ENCODE data around the gene INHBB. TPM values are rescaled to one million over a fixed set of nuclear protein-coding genes. Genes with fewer than 3 reads are reported as not detected.

Gene INHBB
- polyA plus RNA-seq, 1 donor from 2014 or later = not detected

- H3K4me3 ChIP-seq (ENCODE audit: low read length) = no peak overlapping the region
- no peak overlapping the region for H3K9ac ChIP-seq (ENCODE audit: low read length)
- no peaks in the 10 kb centered on the region for H3K9me3 ChIP-seq (ENCODE audit: low read length)
- no peaks in the 10 kb centered on the region for H3K36me3 ChIP-seq (ENCODE audit: insufficient read depth, low read length)
- TF ChIP-seq REST (IDR thresholded peaks at IDR 0.05; ENCODE audit: borderline replicate concordance) (no peak), EZH2 (IDR thresholded peaks at IDR 0.05; ENCODE audit: borderline replicate concordance, insufficient read depth, low read length, poor library complexity, severe bottlenecking) (no peak), TAF1 (IDR thresholded peaks at IDR 0.05; ENCODE audit: low read depth) (no peak), POLR2AphosphoS5 (IDR thresholded peaks at IDR 0.05) (no peak), SMC3 (conservative IDR thresholded peaks at IDR 0.05; ENCODE audit: poor library complexity) (no peak), MXI1 (conservative IDR thresholded peaks at IDR 0.05; ENCODE audit: poor library complexity, severe bottlenecking) (no peak), RAD21 (conservative IDR thresholded peaks at IDR 0.05) (no peak), EP300 (conservative IDR thresholded peaks at IDR 0.05; ENCODE audit: poor library complexity, severe bottlenecking) (no peak)
- TF ChIP-seq, protein P1, sequence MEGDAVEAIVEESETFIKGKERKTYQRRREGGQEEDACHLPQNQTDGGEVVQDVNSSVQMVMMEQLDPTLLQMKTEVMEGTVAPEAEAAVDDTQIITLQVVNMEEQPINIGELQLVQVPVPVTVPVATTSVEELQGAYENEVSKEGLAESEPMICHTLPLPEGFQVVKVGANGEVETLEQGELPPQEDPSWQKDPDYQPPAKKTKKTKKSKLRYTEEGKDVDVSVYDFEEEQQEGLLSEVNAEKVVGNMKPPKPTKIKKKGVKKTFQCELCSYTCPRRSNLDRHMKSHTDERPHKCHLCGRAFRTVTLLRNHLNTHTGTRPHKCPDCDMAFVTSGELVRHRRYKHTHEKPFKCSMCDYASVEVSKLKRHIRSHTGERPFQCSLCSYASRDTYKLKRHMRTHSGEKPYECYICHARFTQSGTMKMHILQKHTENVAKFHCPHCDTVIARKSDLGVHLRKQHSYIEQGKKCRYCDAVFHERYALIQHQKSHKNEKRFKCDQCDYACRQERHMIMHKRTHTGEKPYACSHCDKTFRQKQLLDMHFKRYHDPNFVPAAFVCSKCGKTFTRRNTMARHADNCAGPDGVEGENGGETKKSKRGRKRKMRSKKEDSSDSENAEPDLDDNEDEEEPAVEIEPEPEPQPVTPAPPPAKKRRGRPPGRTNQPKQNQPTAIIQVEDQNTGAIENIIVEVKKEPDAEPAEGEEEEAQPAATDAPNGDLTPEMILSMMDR (IDR thresholded peaks at IDR 0.05; ENCODE audit: poor library complexity, severe bottlenecking) = no peak
- no peak overlapping the region for H3K27ac ChIP-seq (ENCODE audit: low read length)
- H3K27me3 ChIP-seq (ENCODE audit: insufficient read depth, low read depth, low read length) = no peaks in the 10 kb centered on the region
- H4K20me1 ChIP-seq (ENCODE audit: insufficient read depth) = no peaks in the 10 kb centered on the region
- no peak overlapping the region for H3K4me2 ChIP-seq (ENCODE audit: low read length)
- no peaks in the 10 kb centered on the region for H3K79me2 ChIP-seq (replicated peaks; ENCODE audit: insufficient read depth, low read length)
- H2AFZ ChIP-seq (ENCODE audit: low read depth, low read length) = no peak overlapping the region
- no peaks in the 10 kb centered on the region for H3K9me2 ChIP-seq (ENCODE audit: insufficient read depth, low read length)
- no peaks in the 10 kb centered on the region for H3F3A ChIP-seq (ENCODE audit: insufficient read depth, low read length, poor library complexity, severe bottlenecking)
Measured at GRCh38 chr2:120396013-120396860, 50.3 kb downstream of the INHBB start.

GRCh38 chr2:120396861-120397811, 51.2 kb downstream of the INHBB start:
- H3F3A ChIP-seq (ENCODE audit: insufficient read depth, low read length, poor library complexity, severe bottlenecking) = no peaks in the 10 kb centered on the region
- no peak overlapping the region for H3K27ac ChIP-seq (ENCODE audit: low read length)
- no peaks in the 10 kb centered on the region for H3K36me3 ChIP-seq (ENCODE audit: insufficient read depth, low read length)
- H3K4me2 ChIP-seq (ENCODE audit: low read length) = no peak overlapping the region
- no peak overlapping the region for H3K9ac ChIP-seq (ENCODE audit: low read length)
- no peaks in the 10 kb centered on the region for H4K20me1 ChIP-seq (ENCODE audit: insufficient read depth)
- H3K4me3 ChIP-seq (ENCODE audit: low read length) = no peak overlapping the region
- no peak for TF ChIP-seq SMC3 (conservative IDR thresholded peaks at IDR 0.05; ENCODE audit: poor library complexity)
- TF ChIP-seq POLR2AphosphoS5 (IDR thresholded peaks at IDR 0.05) = no peak
- TF ChIP-seq TAF1 (IDR thresholded peaks at IDR 0.05; ENCODE audit: low read depth) = no peak
- H3K9me3 ChIP-seq (ENCODE audit: low read length) = no peaks in the 10 kb centered on the region
- H3K79me2 ChIP-seq (replicated peaks; ENCODE audit: insufficient read depth, low read length) = no peaks in the 10 kb centered on the region
- no peaks in the 10 kb centered on the region for H3K9me2 ChIP-seq (ENCODE audit: insufficient read depth, low read length)
- no peaks in the 10 kb centered on the region for H3K27me3 ChIP-seq (ENCODE audit: insufficient read depth, low read depth, low read length)
- no peak overlapping the region for H2AFZ ChIP-seq (ENCODE audit: low read depth, low read length)

Measured in neural cell (in vitro differentiated cells).